Measurements from ENCODE around the gene ZNF837.
"Not testable (repeated sequence)": the region's sequence is repeated elsewhere in the genome, so short reads cannot be mapped to it uniquely, and the experiment has no call there.

Gene ZNF837

DNA sequence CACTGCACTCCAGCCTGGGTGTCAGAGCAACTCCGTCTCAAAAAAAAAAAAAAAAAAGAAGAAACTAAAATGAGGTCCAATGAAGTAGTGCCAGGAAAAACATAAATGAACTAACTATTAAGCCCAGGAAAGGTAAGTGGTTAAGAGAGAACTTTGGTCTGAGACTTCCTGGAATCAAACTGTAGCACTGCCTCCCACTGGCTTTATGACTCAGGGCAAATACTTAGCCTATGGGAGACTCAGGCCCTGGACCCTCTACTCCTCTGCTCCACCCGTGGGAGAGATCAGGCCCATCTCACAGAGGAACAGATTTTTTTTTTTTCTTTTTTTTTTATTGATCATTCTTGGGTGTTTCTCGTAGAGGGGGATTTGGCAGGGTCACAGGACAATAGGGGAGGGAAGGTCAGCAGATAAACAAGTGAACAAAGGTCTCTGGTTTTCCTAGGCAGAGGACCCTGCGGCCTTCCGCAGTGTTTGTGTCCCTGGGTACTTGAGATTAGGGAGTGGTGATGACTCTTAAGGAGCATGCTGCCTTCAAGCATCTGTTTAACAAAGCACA, 23.2 kb upstream of the ZNF837 start:
- not testable (repeated sequence) for H3K9ac ChIP-seq (ENCODE audit: low read length); H3K27ac ChIP-seq (ENCODE audit: low read depth, low read length); H3K27me3 ChIP-seq (ENCODE audit: control insufficient read depth, insufficient read depth, low read length); H3K9me3 ChIP-seq (ENCODE audit: control insufficient read depth, insufficient read depth, low read depth, low read length); H3K36me3 ChIP-seq (ENCODE audit: control insufficient read depth, insufficient read depth, low read length); H3K4me3 ChIP-seq (ENCODE audit: low read depth, low read length)
- H3K4me1 ChIP-seq (ENCODE audit: control insufficient read depth, insufficient read depth, low read length): peaks cover 14% of the 10 kb centered on the region

- Histone ChIP-seq H3K4me1 (ENCODE audit: control insufficient read depth, insufficient read depth, low read length) (peaks cover 16% of the 10 kb centered on the region), H3K9ac (ENCODE audit: low read length) (peak overlapping the region; percentile 71), H3K9me3 (ENCODE audit: control insufficient read depth, insufficient read depth, low read depth, low read length) (no peaks in the 10 kb centered on the region), H3K27ac (ENCODE audit: low read depth, low read length) (no peak overlapping the region), H3K4me3 (ENCODE audit: low read depth, low read length) (peak overlapping the region; percentile 63), H3K36me3 (ENCODE audit: control insufficient read depth, insufficient read depth, low read length) (no peaks in the 10 kb centered on the region), H3K27me3 (ENCODE audit: control insufficient read depth, insufficient read depth, low read length) (peaks cover 12% of the 10 kb centered on the region)
Observed at GRCh38 chr19:58401840-58402421, 21.1 kb upstream of the ZNF837 start.

GRCh38 chr19:58400916-58401839, 20.3 kb upstream of the ZNF837 start:
- Histone ChIP-seq H3K9me3 (ENCODE audit: control insufficient read depth, insufficient read depth, low read depth, low read length) (no peaks in the 10 kb centered on the region), H3K9ac (ENCODE audit: low read length) (peak overlapping the region; percentile 71), H3K4me3 (ENCODE audit: low read depth, low read length) (peak overlapping the region; percentile 63), H3K36me3 (ENCODE audit: control insufficient read depth, insufficient read depth, low read length) (no peaks in the 10 kb centered on the region), H3K27me3 (ENCODE audit: control insufficient read depth, insufficient read depth, low read length) (peaks cover 17% of the 10 kb centered on the region), H3K27ac (ENCODE audit: low read depth, low read length) (no peak overlapping the region), H3K4me1 (ENCODE audit: control insufficient read depth, insufficient read depth, low read length) (peaks cover 17% of the 10 kb centered on the region)

GRCh38 chr19:58400316-58400915, 19.6 kb upstream of the ZNF837 start:
- Histone ChIP-seq H3K9me3 (ENCODE audit: control insufficient read depth, insufficient read depth, low read depth, low read length) (no peaks in the 10 kb centered on the region), H3K9ac (ENCODE audit: low read length) (no peak overlapping the region), H3K27me3 (ENCODE audit: control insufficient read depth, insufficient read depth, low read length) (peaks cover 20% of the 10 kb centered on the region), H3K4me3 (ENCODE audit: low read depth, low read length) (peak overlapping the region; percentile 62), H3K4me1 (ENCODE audit: control insufficient read depth, insufficient read depth, low read length) (peaks cover 17% of the 10 kb centered on the region), H3K36me3 (ENCODE audit: control insufficient read depth, insufficient read depth, low read length) (no peaks in the 10 kb centered on the region), H3K27ac (ENCODE audit: low read depth, low read length) (no peak overlapping the region)

GRCh38 chr19:58399903-58400302, 19.1 kb upstream of the ZNF837 start:
- Histone ChIP-seq H3K36me3 (ENCODE audit: control insufficient read depth, insufficient read depth, low read length) (peaks cover 2% of the 10 kb centered on the region), H3K9ac (ENCODE audit: low read length) (no peak overlapping the region), H3K9me3 (ENCODE audit: control insufficient read depth, insufficient read depth, low read depth, low read length) (no peaks in the 10 kb centered on the region), H3K27me3 (ENCODE audit: control insufficient read depth, insufficient read depth, low read length) (peaks cover 20% of the 10 kb centered on the region), H3K4me3 (ENCODE audit: low read depth, low read length) (no peak overlapping the region), H3K4me1 (ENCODE audit: control insufficient read depth, insufficient read depth, low read length) (peaks cover 17% of the 10 kb centered on the region), H3K27ac (ENCODE audit: low read depth, low read length) (no peak overlapping the region)

- Histone ChIP-seq H3K27ac (ENCODE audit: low read depth, low read length) (no peak overlapping the region), H3K9ac (ENCODE audit: low read length) (no peak overlapping the region), H3K4me3 (ENCODE audit: low read depth, low read length) (no peak overlapping the region), H3K4me1 (ENCODE audit: control insufficient read depth, insufficient read depth, low read length) (peaks cover 17% of the 10 kb centered on the region), H3K36me3 (ENCODE audit: control insufficient read depth, insufficient read depth, low read length) (peaks cover 16% of the 10 kb centered on the region), H3K27me3 (ENCODE audit: control insufficient read depth, insufficient read depth, low read length) (peaks cover 20% of the 10 kb centered on the region), H3K9me3 (ENCODE audit: control insufficient read depth, insufficient read depth, low read depth, low read length) (no peaks in the 10 kb centered on the region)
Observed at GRCh38 chr19:58398545-58398944, 17.7 kb upstream of the ZNF837 start.

DNA sequence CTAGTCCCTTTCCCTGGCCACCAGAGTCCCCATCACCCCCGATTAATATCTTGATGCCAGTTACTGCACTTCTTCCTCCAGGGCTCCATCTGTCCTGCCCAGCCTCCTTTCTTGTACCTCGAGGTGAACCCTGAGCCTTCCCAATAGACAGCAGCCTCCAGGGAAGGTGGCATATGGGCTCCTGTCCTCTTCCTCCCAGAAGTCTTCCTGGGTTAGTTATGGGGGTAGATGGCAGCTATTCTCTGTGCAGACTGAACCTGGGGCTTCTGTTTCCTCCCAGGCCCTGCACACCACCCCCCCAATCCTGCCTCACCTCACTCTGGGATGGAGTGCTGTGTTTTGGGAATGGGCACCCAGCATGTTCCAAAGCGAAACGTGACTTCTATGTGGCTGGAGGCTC, 17.3 kb upstream of the ZNF837 start:
- Histone ChIP-seq H3K4me3 (ENCODE audit: low read depth, low read length) (no peak overlapping the region), H3K27ac (ENCODE audit: low read depth, low read length) (no peak overlapping the region)

DNA sequence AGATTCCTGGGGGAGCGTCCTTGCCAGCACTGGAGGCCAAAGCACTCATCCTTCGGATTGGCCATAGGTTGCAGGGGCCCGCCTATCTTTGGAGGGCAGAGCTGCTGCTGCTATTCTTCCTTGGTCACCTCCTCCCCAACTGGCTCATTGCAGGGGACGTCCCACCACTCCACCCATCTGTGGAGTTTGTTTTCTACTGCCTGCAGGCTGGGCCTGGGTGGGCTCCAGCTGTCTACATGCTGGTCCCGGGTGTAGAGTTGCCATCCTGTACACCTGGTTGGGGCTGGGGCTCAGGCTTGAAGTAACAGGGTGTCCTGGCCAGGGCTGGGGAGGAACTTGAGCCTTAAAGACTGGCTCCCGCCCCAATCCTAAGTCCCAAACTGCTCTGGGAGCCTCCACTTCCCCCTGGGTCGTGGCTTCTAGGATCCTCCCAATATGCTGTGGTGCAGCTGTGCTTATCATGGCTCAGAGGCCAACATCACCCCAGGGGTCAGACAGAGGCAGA, 16.8 kb upstream of the ZNF837 start:
- H3K4me3 ChIP-seq (ENCODE audit: low read depth, low read length): no peak overlapping the region
- no peaks in the 10 kb centered on the region for H3K9me3 ChIP-seq (ENCODE audit: control insufficient read depth, insufficient read depth, low read depth, low read length)
- peaks cover 25% of the 10 kb centered on the region for H3K36me3 ChIP-seq (ENCODE audit: control insufficient read depth, insufficient read depth, low read length)
- H3K4me1 ChIP-seq (ENCODE audit: control insufficient read depth, insufficient read depth, low read length): peaks cover 17% of the 10 kb centered on the region
- H3K27ac ChIP-seq (ENCODE audit: low read depth, low read length): no peak overlapping the region
- peaks cover 20% of the 10 kb centered on the region for H3K27me3 ChIP-seq (ENCODE audit: control insufficient read depth, insufficient read depth, low read length)
- no peak overlapping the region for H3K9ac ChIP-seq (ENCODE audit: low read length)

More for the DNA sequence above, 17.3 kb upstream of the ZNF837 start:
- peaks cover 17% of the 10 kb centered on the region for H3K4me1 ChIP-seq (ENCODE audit: control insufficient read depth, insufficient read depth, low read length)
- peaks cover 20% of the 10 kb centered on the region for H3K27me3 ChIP-seq (ENCODE audit: control insufficient read depth, insufficient read depth, low read length)
- H3K9me3 ChIP-seq (ENCODE audit: control insufficient read depth, insufficient read depth, low read depth, low read length): no peaks in the 10 kb centered on the region
- H3K36me3 ChIP-seq (ENCODE audit: control insufficient read depth, insufficient read depth, low read length): peaks cover 20% of the 10 kb centered on the region
- H3K9ac ChIP-seq (ENCODE audit: low read length): no peak overlapping the region

- H3K4me3 ChIP-seq (ENCODE audit: low read depth, low read length): peak overlapping the region; percentile 64; the same call in 1 of the 2 replicates
- no peak overlapping the region for H3K9ac ChIP-seq (ENCODE audit: low read length)
- peaks cover 31% of the 10 kb centered on the region for H3K36me3 ChIP-seq (ENCODE audit: control insufficient read depth, insufficient read depth, low read length)
- H3K4me1 ChIP-seq (ENCODE audit: control insufficient read depth, insufficient read depth, low read length): peaks cover 17% of the 10 kb centered on the region
- no peaks in the 10 kb centered on the region for H3K9me3 ChIP-seq (ENCODE audit: control insufficient read depth, insufficient read depth, low read depth, low read length)
- H3K27me3 ChIP-seq (ENCODE audit: control insufficient read depth, insufficient read depth, low read length): peaks cover 20% of the 10 kb centered on the region
- no peak overlapping the region for H3K27ac ChIP-seq (ENCODE audit: low read depth, low read length)
Observed at GRCh38 chr19:58396691-58397532, 16.1 kb upstream of the ZNF837 start.

GRCh38 chr19:58395979-58396627, 15.3 kb upstream of the ZNF837 start:
- Histone ChIP-seq H3K36me3 (ENCODE audit: control insufficient read depth, insufficient read depth, low read length) (peaks cover 36% of the 10 kb centered on the region), H3K9me3 (ENCODE audit: control insufficient read depth, insufficient read depth, low read depth, low read length) (no peaks in the 10 kb centered on the region), H3K4me1 (ENCODE audit: control insufficient read depth, insufficient read depth, low read length) (peaks cover 17% of the 10 kb centered on the region), H3K27me3 (ENCODE audit: control insufficient read depth, insufficient read depth, low read length) (peaks cover 20% of the 10 kb centered on the region), H3K9ac (ENCODE audit: low read length) (peak overlapping the region; percentile 56), H3K27ac (ENCODE audit: low read depth, low read length) (no peak overlapping the region), H3K4me3 (ENCODE audit: low read depth, low read length) (peak overlapping the region; percentile 64)

Measured in HUES6 (cell line).